HG03159 (cell line): Measurements from ENCODE around the gene IQSEC1.

Experiments
- ATAC-seq: cut with Tn5 transposase; IDR thresholded peaks from one replicate; pipeline ENCODE4 v1.9.1; 2021; ENCODE audit warnings: mild to moderate bottlenecking, moderate library complexity; ENCODE audit not compliant: unreplicated experiment

Gene IQSEC1

DNA sequence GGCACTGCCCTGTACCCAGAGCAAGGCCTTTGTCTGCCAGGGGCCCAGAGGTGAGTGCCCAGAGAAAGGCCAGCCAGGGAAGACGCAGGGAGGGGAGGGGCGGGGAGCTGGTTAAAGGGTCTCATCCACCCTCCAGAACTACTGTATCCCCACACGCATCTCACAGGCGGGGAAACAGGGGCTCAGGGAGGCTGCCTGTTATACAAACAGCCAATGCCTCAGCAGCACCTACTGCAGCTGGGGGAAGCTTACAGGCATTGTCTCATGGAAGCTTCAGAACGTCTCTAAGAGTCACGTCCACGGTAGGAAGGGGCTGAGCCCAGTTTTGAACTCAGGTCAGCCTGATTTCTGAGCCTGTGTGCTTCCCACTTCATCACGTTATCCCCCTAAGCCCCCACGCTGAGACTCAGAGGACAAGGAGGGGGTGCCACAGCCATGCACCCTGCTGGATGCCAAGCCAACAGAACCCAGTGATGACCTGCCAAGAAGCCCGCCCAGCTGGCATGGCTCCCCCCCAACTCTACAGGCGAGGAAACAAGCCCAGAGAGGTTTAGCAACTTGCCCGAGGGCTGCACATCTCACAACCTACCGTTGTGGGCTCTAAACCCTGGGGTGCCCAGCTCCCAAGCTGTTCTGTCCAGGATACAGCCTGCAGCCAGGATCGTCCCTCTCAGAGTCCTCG is 54.5 kb downstream of the IQSEC1 start:
- no peak for ATAC-seq

DNA sequence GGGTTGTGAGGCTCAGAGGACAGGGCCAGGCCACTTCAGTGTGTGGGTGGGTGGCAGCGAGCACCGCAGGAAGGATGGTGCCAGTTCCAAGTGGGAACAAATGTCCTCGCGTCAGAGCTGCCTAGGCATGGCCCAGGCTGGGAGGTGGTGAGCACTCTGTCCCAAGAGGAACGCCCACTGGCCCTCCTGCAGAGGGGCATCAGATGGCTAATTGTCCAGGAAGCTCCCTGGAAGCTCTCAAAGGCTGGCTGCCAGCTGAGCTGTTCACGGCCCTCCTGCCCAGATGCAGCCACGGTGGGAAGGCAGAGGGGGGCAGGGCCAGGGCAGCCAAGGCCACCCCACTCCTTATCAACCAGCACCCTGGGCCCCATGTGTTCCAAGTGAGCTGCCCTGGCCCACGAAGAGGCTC is 55.2 kb downstream of the IQSEC1 start:
- no peak for ATAC-seq

DNA sequence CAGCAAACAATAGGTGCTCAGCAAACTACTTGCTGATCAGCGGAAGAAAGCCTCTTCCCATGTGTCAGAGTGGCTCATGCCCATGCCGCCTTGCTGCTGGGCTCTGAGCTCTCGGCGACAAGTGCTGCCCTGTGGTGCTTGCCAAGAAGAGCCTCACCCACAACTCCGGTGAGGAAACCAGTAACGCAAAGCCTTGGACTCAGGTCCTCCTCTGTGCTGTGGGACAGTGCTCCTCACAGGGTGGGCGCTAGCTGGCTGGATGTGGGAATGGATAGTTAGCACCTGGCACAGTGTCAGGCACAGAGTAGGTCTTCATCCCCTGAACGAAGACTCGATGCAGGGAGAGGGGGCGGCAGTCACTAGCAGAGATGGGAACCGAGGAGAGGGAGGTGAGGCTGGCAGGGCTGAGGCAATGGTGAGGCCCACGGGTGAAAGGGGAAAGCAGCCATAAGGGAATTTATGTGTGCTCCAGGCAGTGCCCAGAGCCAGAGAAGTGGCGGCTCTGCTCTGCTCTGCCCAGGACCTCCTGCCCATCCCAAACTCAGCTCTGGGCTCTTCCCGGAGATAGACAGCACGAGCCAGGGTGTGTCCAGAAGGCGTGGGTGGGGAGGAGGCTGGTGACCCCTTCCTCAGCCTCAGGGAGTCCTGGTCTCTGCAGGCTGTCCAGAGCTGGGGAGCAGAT is 55.7 kb downstream of the IQSEC1 start:
- ATAC-seq, result no peak

DNA sequence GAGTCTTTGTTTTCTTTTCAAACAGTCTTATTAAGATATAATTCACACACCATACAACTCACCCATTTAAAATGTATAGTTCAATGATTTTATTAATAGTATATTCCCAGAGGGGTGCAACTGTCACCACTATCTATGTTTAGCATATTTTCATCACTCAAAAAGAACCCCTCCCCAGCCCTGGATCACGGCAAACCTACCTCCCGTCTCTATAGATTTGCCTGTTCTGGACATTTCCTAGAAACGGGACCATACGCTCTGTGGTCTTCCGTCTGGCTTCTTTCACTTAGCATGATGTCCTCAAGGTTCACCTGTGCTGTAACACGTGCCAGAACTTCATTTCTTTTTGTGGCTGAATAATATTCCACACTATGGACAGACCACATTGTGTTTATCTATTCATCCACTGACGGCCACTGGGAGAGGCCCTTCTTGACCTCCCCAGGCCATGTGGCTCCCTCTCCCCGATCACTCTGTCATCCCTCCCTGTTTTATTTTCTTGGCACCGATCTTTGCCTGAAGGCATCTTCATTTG is 56.4 kb downstream of the IQSEC1 start:
- ATAC-seq, result no peak

DNA sequence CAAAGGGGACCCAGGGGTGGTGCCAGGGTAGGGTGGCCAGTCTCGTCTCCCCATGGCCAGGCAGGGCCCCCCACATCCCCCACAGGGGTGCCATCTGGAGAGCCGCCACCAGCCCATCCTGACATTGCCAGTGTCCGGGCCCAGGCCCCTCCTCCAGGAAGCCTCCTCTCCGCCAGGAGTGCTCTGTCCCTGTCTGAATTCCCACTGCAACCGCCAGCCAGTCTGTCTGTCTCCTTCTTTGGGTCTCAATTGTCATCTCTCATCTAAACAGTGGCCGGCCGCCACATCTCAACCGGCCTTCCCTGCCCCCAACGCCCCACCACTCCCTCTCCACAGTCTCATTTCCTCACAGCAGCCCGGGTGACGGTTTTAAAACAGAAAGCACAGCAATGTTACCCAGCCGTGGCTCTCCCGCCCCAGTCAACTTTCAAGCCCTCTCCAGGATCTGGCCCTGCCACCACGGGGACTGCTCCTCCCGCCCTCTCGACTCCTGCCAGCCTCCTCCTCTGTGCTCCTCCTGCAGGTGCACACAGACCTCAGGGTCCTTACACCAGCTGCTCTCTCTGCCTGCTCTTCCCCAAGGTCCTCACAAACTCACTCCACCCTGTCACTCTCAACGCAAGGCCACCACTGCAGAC is 57.0 kb downstream of the IQSEC1 start:
- peak; percentile 35 for ATAC-seq

DNA sequence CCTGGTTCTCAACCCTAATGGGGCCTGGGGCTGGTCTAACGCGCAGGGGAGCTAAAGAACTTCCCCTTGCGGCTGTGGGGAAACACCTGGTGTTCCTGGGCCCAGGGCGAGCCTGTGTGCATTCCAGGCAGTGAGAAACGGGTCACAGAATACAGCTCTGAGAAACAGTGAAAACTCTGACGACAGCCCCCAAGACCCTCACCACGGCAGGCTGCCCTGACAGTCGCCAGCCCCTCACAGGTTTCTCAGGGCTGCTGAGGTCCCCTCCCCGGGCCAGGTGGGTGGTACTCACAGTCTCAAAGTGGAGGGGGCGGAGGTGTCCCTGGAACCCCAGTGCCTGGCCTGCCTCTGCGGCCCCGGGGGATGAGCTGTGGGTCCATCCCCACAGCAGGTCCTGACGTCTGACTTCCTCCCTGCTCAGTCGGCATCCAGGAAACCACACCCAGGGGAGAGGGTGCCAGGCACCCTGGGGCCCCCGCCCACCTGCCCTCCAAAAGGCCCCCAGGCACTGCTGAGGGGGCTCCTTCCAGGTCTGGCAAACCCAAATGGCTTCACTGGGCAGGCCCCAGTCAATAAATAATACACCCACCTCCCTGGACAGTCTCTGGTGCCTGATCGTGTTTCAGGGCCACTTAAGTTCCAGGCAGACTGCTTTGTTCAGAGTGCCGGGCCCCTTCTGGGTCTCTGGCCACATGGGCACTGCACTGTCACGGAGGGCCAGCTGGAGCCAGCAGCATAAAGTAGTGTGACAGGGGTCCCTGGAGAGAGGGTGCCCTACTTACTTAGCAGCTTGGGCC is 57.7 kb downstream of the IQSEC1 start:
- no peak for ATAC-seq

DNA sequence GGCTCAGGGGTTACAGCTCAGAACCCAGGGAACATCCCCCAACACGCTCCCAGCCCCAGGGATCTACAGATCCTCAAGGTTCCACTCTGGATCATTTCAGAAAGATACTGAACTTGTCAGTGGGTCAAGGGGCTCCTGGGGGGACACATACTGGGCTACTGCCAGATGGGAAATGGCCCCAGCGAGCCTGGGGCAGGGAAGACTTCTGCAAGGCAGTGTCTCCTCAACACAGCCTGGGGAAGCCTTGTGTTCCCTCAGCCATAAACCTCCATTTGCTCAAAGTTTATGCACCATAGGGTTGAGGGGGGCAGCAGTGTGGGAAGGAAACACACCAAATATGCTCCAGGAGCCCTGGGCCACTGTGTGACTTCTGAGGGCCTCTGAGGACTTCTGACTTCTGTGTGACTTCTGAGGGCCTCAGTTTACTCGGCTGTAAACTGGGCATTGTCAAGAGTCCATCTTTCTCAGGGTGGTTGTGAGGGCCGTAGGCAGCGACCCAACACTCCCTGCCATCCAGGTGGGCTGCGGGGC is 58.4 kb downstream of the IQSEC1 start:
- no peak for ATAC-seq

DNA sequence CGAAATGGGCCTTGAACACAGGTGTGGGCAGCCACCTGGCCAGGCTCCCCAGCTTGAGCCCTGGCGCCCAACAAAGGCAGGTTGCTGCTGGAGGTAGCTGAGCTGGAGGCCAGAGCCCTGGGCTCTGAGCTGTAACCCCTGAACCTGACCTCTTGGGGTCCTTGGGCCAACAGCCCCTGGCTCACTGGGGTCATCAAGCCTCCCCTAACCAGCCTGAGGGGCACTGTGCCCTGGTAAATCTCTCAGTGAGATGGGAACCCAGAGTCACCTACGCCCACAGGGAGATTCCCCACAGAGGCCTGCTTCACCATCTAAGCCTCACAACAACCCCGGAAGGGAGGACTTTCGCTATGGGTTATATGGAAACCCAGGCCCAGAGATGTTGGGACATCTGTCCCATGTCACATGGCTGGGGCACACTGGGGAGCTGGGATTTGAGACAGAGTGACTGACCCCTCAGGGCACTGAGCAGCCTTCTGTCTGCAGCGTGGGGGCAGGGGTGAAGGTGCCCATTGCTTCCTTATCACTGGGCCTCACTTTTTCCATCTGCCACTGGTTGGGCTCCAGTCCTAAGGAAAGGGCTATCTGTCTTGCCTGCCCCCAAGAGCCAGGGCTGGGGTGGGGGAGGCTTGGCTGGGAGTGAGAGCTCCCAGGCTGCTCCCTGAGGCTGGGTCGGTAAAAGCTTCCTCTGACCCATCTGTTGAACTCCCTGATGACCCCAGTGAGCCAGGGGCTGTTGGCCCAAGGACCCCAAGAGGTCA is 59.1 kb downstream of the IQSEC1 start:
- no peak for ATAC-seq

DNA sequence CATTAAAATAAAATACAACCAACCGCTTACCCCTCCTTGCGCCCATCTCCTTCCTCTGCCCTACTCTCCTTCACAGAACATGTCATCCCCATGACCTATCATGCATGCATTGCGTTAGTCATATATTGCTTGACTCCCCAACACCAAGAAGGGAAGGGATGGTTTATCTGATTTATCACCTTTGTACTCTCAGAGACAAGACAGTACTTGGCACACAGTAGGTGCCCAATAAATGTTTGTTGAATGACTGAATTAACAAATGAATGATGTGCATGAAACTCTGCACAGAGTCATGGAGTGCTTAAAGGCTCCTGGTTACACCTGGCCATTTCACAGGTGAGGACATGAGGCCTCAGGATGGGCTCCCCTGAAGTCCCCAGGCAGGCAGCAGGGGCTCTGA is 59.7 kb downstream of the IQSEC1 start:
- ATAC-seq, result no peak

DNA sequence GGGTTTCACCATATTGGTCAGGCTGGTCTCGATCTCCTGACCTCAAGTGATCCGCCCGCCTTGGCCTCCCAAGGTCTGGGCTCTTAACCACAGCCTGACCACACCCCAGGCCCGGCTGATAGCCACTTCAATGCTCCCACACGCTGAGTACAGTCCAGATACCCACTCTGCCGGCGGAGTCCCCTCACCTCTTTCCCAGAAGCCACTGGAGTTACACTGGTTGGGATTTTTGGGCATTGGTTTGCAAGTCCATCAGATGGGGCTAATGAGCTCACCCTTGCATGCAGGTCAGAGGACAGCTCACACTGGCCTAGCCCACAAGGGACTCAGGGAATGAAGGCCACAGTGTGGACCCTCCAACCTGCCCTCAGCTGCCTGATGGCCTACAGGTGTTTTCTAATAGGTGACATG is 60.1 kb downstream of the IQSEC1 start:
- ATAC-seq, result no peak

DNA sequence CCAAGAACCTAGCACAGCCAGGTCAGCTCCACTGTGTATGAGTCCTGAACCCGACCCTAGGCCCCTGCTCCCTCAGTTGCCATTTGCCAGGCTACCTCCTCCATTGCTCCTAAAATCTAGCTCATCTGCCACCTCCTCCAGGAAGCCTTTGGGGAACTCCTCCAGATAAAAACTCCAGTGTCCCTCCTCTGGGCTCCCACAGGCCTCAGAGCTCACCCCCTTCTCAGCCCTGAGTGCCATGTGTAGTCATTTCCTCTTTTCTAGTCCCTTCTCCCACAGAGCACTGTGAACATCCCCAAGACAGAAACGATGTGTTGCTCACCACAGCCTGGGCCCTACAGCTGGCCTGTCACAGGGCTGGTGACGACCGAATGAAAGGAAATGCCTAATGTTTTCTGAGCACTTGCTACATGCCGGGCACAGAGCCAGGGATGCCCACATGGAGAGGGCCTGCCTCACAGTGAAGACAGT is 61.0 kb downstream of the IQSEC1 start:
- ATAC-seq, result peak; percentile 31

DNA sequence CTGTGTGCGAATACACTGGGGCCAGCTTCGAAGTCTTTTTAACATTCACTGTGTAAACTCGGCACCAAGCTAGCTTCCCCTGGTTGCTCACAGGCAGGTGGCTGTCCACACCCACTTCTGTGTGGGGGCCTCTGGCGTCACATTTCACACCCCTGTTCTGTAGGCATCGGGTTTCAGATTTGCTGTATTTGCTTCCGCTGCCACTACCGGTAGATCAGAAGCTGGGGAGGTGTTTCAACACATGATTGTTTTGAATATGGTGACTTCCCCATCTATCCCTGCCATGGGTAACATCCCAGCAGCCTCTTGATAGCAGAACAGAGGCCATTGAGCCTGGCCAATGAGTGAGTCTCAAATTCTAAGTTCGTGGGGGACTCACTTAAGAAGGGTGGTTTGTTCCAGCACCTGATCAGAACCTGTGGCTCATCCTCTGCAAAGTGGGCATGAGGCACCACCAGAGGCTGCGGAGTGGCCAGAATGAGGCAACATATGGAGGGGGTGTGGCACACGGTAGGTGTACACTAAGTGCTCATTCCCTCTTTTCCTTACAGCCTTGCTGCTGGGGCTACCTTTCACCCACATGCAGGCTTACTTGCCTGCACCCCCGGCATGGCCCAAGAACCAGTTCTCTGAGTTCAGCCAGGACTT is 61.5 kb downstream of the IQSEC1 start:
- peak; percentile 41 for ATAC-seq

DNA sequence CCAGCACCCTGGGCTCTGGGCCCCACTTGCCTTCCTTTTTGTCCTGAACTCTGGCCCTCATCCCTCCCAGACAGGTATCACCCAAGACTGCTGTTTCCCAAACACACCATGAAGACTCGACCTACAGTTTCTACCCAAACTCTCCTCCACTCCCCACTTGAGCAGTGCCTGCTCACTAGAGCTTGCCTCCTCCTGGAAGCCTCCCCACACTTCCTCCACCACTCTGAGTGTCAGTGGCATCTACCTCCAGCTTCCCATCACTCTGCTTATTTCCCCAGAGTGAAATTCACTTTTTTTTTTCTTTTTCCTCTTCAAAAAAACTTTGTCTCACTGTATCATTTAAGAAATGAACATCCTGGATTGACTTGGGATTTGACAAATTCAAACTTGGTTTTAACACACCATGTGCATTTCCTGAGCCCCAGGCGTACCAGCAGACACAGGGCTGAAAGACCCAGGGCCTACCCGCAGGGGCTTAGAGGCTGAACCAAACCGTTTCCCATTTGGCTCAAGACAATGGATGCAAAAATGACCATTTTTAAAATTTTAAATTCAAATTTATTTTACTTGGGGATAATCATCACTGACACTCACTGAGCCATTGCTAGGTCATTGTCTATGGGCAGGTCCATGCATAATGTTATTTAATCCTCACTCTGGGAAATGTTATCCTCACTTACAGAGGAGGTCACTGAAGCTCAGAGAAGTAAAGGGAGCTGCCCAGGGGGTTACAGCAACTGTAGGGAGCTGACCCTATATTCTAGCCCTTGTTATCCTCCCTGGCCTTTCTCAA is 62.3 kb downstream of the IQSEC1 start:
- no peak for ATAC-seq

DNA sequence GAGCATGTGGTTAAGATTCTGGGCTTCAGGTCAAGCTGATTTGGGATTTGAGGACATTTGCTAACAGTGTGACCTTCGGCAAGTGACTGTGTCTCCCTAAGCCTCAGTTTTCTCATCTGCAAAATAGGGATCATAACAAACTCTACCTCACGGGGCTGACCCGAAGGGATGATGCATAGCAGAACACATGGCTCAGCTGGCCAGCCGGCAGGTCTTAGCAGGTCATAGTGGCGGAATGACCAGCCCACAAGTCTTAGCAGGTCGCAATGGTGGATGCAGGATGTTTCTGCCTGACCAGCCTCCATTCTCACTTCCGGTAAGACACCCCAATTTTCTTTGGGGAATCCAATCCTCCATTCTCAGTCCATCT is 63.3 kb downstream of the IQSEC1 start:
- ATAC-seq, result no peak

DNA sequence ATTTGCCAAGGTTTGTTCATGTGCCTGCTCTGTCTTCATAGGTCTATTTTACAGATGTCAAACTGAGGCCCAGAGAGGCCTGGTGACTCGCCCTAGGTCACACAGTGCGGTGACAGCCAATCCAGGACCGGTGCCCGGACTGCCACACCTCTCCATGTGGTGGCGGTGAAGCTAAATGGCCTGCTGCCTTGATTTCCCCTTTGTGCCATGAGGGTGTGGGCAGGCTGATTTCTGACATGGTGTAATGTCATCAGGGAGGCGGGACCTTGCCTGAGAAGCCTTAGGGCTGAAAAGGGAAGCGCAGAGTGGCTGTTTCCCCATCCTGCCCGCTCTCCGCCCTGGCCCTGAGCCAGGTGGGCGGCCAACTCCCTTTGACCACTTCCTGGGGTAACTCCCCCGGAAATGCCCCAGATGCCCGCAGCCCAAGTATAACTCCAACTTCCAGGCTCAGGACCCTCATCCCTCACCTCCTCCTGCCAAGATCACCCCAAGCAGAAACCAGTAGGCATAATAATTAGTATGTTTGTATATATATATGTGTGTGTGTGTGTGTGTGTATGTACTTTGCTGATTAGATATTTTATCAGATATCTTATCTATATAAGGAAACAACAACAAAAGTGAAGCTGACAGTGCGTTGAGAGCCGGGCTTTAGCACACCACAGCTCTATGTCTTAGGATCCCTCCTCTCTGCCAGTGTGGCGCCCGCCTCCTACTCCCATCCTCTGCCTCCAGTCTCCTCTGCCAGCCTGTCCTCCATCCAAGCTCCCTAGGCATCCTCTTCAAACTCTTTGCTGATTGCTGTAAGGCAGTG is 63.9 kb downstream of the IQSEC1 start:
- ATAC-seq, result peak; percentile 35

DNA sequence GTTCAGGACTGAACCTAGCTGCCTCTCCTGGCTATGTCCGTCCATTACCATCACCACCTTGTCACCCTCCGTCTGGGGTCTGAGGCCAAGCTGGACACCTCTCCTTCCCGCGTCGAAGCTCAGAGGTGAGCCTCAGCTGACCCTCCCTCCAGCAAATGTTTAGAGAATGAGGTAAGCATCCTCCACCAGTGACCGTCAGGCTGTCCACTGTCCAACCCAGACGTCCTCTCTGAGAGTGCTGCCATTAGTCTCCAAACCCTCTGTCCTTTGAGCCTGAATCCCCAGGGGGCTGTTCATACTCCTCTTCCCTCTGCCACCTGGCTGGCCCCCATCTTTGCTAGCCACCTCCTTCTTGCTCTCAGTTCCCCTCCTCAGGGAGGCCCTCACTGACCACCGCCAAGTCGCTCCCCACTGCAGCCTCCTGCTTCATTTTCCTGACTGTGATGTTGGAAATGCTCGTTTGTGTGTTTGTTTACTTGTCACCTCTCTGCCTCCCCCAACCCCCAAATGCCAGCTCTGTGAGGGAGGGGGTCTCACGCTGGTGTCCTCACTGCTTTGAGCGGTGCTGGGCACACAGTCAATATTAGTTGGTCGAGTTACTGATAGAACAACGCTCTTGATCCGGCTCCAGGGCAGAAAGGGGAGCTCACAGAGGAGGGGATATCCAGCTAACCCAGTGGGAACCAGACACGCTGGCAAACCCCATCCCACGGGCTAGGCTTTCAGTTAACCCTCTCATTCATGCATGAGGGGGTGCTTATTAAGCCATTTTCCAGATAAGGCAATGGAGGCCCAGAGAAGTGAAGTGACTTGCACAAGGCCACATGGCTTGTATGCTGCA is 64.9 kb downstream of the IQSEC1 start:
- no peak for ATAC-seq
